ENCODE measurements around the gene DLGAP1.

DNA sequence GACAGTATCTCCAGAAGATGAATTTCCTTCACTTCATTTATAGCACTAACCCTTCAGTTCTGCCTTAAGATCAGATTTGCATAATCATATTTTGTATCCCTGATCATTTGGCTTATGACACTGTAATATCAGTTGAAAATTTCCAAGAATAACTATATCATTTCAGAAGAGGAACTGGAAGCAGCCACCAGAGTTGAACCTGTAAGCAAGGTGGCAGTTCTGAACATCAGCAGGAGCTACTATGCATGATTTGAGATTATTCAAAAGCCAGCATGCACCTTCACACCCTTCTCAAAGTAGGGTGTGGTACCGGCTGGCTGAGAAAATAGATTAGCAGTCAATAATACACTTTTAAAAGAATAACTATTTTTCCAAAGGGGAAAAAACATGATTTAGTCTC is 328.2 kb downstream of the DLGAP1 start:
- TF ChIP-seq, protein P1, sequence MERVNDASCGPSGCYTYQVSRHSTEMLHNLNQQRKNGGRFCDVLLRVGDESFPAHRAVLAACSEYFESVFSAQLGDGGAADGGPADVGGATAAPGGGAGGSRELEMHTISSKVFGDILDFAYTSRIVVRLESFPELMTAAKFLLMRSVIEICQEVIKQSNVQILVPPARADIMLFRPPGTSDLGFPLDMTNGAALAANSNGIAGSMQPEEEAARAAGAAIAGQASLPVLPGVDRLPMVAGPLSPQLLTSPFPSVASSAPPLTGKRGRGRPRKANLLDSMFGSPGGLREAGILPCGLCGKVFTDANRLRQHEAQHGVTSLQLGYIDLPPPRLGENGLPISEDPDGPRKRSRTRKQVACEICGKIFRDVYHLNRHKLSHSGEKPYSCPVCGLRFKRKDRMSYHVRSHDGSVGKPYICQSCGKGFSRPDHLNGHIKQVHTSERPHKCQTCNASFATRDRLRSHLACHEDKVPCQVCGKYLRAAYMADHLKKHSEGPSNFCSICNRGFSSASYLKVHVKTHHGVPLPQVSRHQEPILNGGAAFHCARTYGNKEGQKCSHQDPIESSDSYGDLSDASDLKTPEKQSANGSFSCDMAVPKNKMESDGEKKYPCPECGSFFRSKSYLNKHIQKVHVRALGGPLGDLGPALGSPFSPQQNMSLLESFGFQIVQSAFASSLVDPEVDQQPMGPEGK (CRISPR knock-in tag; IDR thresholded peaks at IDR 0.05; ENCODE audit: borderline replicate concordance), result no peak
- TF ChIP-seq ZNF70 (CRISPR knock-in tag; IDR thresholded peaks at IDR 0.05) (no peak), RARB (CRISPR knock-in tag; IDR thresholded peaks at IDR 0.05) (no peak), ZFP3 (CRISPR knock-in tag; IDR thresholded peaks at IDR 0.05) (no peak), CREB5 (CRISPR knock-in tag; IDR thresholded peaks at IDR 0.05; ENCODE audit: low read depth) (no peak)
- TF ChIP-seq, protein P2, sequence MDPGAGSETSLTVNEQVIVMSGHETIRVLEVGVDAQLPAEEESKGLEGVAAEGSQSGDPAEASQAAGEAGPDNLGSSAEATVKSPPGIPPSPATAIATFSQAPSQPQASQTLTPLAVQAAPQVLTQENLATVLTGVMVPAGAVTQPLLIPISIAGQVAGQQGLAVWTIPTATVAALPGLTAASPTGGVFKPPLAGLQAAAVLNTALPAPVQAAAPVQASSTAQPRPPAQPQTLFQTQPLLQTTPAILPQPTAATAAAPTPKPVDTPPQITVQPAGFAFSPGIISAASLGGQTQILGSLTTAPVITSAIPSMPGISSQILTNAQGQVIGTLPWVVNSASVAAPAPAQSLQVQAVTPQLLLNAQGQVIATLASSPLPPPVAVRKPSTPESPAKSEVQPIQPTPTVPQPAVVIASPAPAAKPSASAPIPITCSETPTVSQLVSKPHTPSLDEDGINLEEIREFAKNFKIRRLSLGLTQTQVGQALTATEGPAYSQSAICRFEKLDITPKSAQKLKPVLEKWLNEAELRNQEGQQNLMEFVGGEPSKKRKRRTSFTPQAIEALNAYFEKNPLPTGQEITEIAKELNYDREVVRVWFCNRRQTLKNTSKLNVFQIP (CRISPR knock-in tag; IDR thresholded peaks at IDR 0.05; ENCODE audit: borderline replicate concordance, low read depth), result no peak

All from SK-N-SH treated with all-trans-retinoic acid at 6 μM for 48 hours (cell line).